C4-2B (cell line): ENCODE measurements around the gene SUZ12.

Source experiments
- CTCF ChIP-seq: fragments of 450-650 bp; conservative IDR thresholded peaks from 2 replicates; pipeline ENCODE4 v1.5.1; 2017; ENCODE audit warnings: mild to moderate bottlenecking
- ZFX ChIP-seq: fragments of 450-650 bp; IDR thresholded peaks from 2 replicates; pipeline ENCODE4 v1.6.1; 2017

- TF ChIP-seq CTCF (no peak), ZFX (no peak)
Observed at GRCh38 chr17:31917065-31917529, 19.7 kb upstream of the SUZ12 start.
